AG10803 (cell line): ENCODE results near the gene DCAKD.

ENCODE experiments used
- DNase-seq: peaks from one replicate; pipeline ENCODE4 v3.0.0; 2010; ENCODE audit warnings: low read depth
- H3K4me3 ChIP-seq: 2 replicates; pipeline ENCODE4 v1.5.1; 2011; ENCODE audit warnings: mild to moderate bottlenecking, low read length, control low read depth
- TF ChIP-seq, protein P1 (sequence below): conservative IDR thresholded peaks from 2 replicates; pipeline ENCODE4 v1.5.1; 2011; ENCODE audit warnings: mild to moderate bottlenecking, low read length, control low read depth, inconsistent platforms

The DCAKD gene

DNA sequence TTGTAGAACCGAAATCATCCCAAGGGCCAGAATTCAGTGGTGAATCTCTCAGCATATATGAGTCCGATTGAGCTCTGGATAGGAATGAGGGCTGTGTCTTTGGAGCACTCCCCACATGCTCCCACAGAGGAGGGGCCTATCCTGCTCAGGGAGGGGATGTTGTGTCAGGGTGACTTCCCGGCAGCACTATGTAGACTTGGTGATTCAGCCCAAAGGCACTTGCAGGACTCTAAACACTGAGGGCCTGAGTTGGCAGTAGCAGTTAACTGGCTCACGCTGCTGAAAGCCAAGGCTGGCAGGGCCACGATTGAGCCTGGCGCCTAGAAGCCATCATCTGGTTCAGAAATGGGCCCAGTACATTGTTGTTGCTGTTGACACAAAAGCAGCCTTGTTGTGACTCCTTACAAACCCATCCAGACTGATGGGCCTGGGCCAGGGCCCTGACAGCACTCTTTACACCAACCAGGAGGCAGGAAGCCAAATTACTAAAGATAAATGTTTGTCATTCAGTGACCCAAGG lies 41.5 kb upstream of the DCAKD start:
- H3K4me3 ChIP-seq, result no peak overlapping the region
- peak; percentile 100 for DNase-seq
- TF ChIP-seq, protein P1, sequence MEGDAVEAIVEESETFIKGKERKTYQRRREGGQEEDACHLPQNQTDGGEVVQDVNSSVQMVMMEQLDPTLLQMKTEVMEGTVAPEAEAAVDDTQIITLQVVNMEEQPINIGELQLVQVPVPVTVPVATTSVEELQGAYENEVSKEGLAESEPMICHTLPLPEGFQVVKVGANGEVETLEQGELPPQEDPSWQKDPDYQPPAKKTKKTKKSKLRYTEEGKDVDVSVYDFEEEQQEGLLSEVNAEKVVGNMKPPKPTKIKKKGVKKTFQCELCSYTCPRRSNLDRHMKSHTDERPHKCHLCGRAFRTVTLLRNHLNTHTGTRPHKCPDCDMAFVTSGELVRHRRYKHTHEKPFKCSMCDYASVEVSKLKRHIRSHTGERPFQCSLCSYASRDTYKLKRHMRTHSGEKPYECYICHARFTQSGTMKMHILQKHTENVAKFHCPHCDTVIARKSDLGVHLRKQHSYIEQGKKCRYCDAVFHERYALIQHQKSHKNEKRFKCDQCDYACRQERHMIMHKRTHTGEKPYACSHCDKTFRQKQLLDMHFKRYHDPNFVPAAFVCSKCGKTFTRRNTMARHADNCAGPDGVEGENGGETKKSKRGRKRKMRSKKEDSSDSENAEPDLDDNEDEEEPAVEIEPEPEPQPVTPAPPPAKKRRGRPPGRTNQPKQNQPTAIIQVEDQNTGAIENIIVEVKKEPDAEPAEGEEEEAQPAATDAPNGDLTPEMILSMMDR, result no peak

DNA sequence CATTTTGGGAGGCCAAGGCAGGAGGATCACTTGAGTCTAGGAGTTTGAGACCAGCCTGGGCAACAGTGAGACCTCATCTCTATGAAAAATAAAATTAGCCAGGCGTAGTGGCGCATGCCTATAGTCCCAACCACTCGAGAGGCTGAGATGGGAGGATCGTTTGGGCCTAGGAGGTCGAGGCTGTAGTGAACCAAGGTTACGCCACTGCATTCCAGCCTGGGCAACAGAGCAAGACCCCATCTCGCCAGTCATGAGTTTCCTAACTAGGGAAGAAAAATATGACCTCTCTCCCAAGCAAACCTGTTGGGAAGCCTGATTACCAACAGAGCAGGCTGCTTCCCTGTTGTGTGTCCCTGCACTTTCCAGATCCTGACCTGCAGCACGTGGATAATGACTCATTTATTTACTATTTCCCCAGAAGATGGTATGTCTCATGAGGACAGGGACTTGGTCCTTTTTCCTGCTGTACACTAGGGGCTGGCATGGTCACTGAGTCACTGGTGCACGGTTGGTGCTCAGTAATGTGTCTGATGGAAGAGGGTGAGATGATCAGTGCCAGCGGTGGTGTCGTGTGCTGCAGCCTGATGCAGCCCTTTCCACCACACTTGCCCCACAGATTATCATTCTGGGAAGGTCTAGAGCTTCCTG lies 40.5 kb upstream of the DCAKD start:
- DNase-seq, result peak; percentile 36
- TF ChIP-seq, protein P1, result no peak
- no peak overlapping the region for H3K4me3 ChIP-seq

DNA sequence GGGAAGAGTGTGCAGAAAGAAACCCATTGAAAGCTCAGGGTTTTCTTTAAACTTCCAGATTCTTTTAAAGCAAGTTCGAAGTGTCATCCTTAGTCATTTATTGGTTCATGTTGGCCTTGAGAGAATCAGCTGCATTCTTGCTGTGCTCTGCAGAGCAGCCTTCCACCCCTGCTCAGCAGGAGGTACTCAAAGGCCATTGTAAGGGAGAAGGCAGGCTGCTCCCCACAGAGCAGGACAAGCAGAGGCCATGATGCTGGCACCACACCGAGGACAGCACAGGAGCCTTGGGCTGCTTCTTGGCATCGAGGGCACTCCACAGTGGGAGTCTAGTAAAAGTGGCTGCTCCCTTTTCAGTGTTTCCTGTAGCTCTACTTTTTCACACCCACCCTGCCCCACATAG lies 39.3 kb upstream of the DCAKD start:
- TF ChIP-seq, protein P1, result no peak
- no peak overlapping the region for H3K4me3 ChIP-seq
- DNase-seq, result peak; percentile 16

DNA sequence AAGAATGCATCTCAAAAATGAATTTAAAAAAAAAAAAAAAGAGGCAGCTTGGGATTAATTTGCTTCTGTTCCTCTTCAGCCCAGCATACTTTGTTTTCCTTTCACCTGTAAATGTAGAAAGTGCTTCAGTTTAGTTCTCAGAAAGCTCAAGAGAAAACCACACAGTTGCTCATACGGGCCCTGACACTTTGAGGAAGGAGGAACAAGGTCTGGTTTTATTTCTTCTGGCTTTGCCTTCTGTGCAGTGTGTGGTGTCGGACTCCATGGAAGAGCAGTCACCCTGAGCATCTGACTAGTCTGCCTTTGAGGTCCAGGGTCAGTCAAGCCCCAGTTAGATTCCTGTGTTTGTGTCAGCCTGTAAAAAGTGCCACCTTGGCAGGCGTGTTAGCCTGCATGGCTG lies 37.3 kb upstream of the DCAKD start:
- H3K4me3 ChIP-seq, result no peak overlapping the region
- TF ChIP-seq, protein P1, result no peak
- no peak for DNase-seq

DNA sequence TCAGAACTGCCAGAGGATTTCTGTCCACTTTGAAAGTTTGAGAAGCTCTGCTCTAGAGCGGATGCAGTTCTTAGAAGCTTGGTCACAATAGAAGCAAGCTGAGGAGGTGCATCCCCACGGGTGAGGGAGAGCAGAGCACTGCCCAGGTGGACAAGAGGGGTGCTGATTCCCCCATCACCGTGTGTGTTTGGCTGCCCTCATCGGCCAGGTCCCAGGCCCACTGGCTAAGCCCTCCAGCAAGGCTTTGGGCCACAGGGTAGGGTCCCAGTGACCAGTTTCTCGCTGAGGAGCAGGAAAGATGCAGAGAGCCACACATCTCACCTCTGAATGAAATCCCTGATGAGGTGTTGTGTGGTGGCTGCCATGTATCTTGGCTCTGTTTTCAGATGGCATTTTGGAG lies 36.5 kb upstream of the DCAKD start:
- no peak for DNase-seq
- no peak overlapping the region for H3K4me3 ChIP-seq
- TF ChIP-seq, protein P1, result no peak

DNA sequence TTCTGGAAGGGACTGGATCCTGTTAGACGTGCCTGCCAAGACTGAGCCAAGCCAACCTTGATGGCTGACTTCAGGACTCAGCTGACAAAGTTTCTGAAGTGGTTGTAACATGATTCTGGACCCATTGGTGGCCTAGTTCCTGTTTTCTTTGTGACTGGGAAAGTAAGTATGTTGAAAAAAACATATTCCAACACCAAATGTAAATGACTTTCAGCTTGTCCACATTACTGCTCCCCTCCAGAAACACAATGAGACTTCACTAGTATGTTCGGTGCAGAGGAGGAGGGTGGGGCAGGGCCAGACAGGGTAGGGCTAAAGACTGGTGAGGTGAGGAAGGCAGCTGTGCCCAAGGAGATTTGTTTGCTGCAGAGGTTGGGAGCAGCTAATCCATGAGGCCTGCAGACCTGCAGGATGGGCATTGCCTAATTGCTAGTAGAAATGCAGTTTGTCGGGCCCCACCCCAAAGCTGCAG lies 36.1 kb upstream of the DCAKD start:
- H3K4me3 ChIP-seq, result no peak overlapping the region
- peak; percentile 45 for DNase-seq
- TF ChIP-seq, protein P1, result no peak

DNA sequence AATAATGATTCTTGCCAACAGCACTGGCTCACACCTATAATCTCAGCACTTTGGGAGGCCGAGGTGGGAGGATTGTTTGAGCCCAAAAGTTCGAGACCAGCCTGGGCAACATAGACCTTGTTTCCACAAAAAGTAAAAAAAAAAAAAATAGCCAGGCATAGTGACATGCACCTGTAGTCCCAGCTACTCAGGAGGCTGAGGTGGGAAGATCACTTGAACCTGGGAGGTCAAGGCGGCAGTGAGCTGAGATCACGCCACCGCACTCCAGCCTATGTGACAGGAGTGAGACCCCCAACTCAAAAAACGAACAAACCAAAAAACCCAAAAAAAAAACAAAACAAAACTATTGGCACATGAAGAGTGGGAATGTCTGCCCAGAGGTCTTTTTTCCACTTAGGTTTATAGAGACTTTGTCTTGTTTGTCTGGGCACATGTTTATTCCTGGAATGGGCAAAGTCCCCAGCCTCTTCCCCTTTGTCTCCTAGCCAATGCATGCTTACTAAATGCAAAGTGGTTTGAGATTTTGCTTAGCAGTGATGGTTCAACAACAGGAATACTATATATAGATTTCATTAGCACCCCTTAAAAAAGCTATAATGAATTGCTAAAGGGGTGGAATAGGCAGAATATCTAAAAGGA lies 35.6 kb upstream of the DCAKD start:
- TF ChIP-seq, protein P1, result no peak
- no peak overlapping the region for H3K4me3 ChIP-seq

More for the DNA sequence above, 35.6 kb upstream of the DCAKD start:
- DNase-seq, result no peak
